HG03108 (cell line): ENCODE data around the gene DNAH2.
"Not testable (repeated sequence)": the region's sequence is repeated elsewhere in the genome, so short reads cannot be mapped to it uniquely, and the experiment has no call there.

Experiments
- ATAC-seq: cut with Tn5 transposase; IDR thresholded peaks from one replicate; pipeline ENCODE4 v1.9.1; 2021; ENCODE audit warnings: moderate library complexity; ENCODE audit not compliant: unreplicated experiment

Gene DNAH2

GRCh38 chr17:7767405-7768021 is 50.0 kb downstream of the DNAH2 start:
- ATAC-seq = no peak

DNA sequence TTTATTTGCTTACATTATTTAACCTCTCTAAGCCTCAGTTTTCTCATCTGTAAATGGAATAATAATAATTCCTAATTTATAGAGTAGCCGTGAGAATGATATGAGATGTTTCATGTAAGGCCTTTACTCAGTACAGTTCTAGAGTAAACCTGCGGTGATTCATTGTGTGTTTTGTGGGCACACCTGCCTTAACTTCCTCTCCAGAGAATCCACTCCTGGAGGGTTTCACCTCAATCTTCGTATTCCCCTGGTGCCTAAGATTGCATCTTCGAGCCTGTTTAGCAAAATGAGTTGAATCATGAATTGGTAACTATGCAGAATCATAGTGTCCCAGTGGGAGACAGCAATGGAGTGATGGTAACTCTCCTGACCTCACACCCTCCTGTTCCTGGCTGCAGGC is 52.3 kb downstream of the DNAH2 start:
- ATAC-seq = no peak

- ATAC-seq = no peak
Measured at GRCh38 chr17:7774055-7774521, 56.5 kb downstream of the DNAH2 start.

GRCh38 chr17:7775051-7775450 is 57.5 kb downstream of the DNAH2 start:
- ATAC-seq = no peak

GRCh38 chr17:7777017-7777416 is 59.5 kb downstream of the DNAH2 start:
- no peak for ATAC-seq

- no peak for ATAC-seq
Measured at GRCh38 chr17:7780736-7781135, 63.2 kb downstream of the DNAH2 start.

DNA sequence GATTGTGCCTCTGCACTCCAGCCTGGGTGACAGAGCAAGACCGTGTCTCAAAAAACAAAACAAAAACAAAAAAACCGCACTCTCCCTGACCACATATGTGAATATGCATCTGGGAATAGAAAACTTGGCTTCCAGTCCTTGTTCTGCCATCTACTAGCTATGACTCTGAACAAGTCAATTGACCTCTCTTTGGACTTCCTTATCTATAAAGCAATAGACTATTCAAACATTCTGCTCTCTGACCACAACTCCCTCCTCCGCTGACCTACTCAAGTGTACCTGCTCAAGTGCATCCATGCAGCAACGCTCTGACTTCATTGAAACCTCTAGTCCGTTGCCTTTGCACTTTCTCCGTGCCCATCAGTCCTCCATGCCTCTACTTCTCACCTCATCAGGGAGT is 63.9 kb downstream of the DNAH2 start:
- no peak for ATAC-seq

DNA sequence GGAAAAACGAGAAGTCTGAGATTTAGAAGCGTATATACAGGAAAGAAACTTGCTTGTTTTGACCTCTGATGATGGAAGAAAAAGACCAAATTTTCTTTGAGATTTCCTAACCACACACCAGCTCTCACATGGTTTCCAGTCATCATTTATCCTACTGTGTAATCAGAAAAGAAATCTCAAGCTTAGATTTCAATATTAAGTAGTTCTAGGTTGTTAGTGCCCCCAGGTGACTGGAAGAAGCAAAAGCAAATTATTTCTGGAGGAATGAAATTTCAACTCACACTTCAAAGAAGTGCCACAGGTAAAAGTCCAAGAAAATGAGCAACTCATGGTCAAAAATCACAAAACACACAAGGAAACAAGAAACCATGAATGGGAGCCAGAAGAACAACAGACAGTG is 64.7 kb downstream of the DNAH2 start:
- no peak for ATAC-seq

DNA sequence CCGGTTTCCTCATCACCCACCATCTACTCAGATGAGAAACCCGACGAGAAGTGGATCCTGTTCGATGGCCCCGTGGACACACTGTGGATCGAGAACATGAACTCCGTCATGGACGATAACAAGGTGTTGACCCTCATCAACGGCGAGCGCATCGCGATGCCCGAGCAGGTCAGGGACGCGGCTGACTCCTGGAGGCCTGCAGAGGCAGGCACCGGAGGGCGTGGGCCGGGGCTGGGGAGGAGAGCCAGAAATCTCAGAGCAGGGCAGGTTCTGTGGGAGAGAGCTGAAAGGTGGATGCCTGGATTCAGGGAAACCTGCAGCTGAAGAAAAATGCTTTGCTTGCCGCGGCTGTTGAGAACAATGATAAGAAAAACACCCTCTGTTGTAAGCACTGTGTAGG is 69.3 kb downstream of the DNAH2 start:
- ATAC-seq = no peak

DNA sequence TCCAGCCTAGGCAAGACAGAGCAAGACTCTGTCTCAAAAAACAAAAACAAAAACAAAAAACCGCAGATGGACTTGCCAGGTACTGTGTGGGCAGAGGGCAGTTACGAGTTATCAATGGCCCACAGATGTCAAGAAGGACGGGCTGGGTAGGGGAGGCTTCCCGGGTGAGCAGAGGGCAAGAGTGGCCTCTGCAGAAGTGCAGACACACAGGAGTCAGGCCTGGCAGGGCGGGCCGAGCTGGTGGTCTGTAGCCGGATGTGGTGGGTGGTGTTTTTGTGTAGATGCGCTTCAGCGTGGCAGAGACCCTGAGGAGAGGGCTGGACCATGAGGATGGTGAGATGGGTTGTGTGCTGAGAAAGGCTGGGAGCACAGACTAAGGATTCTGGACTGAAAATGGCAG is 71.6 kb downstream of the DNAH2 start:
- ATAC-seq = no peak

DNA sequence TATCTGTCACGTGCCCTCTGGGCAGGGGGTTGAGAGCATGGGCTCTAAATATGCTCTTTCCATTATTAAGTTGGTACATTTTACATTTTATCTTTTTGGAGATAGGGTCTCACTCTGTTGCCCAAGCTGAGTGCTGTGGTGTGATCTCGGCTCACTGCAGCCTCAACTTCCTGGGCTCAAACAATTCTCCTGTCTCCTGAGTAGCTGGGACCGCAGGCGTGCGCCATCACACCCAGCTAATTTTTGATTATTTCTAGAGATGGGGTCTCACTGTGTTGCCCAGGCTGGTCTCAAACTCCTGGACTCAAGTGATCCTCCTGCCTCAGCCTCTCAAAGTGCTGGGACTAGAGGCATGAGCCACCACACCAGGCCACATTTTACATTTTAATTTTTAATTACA is 72.6 kb downstream of the DNAH2 start:
- ATAC-seq = no peak

- ATAC-seq = no peak
Measured at GRCh38 chr17:7792611-7793010, 75.1 kb downstream of the DNAH2 start.

DNA sequence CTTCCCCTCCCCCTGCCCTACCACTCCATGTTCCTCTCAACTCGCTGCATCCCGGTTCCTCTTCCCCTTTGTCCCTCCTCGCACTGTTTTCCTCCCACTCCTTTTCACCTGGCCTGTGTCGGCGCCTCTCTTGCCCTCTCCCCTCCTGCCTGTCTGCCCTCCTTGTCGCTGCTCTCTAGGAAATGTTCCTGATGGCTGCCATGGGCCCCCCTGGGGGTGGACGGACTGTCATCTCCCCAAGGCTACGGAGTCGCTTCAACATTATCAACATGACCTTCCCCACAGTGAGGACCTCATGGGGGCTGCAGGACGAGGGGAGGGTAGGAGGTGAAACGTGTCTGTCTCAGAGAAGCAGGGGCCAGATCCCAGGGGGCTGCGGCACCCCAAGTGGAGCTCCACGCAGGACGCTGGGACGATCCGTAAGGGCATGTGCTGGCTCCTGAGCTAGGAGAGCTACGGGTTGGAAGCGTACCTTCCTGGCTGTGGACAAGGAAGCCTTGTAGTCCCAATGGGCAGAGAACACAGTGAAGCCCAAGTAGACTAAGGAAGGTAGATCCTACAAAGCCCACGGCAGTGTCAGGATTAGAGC is 76.6 kb downstream of the DNAH2 start:
- ATAC-seq = no peak

GRCh38 chr17:7797976-7798375 is 80.4 kb downstream of the DNAH2 start:
- no peak for ATAC-seq

DNA sequence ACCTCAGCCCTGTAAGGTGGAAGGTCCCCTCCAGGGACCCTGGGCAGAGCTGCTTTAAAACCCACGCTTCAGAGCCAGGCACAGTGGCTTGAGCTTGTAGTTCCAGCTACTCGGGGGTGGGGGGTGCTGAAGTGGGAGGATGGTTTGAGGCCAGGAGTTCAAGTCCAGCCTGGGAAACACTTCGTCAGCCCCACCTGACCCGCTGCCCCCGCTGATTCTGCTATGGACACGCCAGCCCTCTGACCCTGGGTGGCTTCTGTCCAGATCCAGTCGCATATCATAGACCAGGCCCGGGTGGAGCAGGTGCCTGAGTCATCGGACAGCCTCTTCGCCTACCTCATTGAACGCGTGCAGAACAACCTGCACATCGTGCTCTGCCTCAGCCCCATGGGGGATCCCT is 81.3 kb downstream of the DNAH2 start:
- no peak for ATAC-seq

GRCh38 chr17:7803981-7804380 is 86.4 kb downstream of the DNAH2 start:
- no peak for ATAC-seq

- no peak for ATAC-seq
Measured at GRCh38 chr17:7806587-7806986, 89.0 kb downstream of the DNAH2 start.

DNA sequence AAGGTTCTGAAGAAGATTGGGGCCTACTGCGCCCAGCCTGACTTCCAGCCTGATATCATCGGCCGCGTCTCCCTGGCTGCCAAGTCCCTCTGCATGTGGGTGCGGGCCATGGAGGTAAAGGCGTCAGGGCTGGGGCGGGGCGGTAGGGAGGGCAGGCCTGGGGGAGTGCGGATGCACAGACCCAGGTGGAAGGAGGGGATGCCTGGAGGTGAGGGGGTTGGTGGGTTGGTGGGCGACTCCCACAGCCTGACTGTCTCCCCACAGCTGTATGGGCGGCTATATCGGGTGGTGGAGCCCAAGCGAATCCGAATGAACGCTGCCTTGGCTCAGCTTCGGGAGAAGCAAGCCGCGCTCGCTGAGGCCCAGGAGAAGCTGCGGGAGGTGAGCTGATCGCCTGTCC is 89.7 kb downstream of the DNAH2 start:
- no peak for ATAC-seq

- no peak for ATAC-seq
Measured at GRCh38 chr17:7809086-7809790, 91.7 kb downstream of the DNAH2 start.

DNA sequence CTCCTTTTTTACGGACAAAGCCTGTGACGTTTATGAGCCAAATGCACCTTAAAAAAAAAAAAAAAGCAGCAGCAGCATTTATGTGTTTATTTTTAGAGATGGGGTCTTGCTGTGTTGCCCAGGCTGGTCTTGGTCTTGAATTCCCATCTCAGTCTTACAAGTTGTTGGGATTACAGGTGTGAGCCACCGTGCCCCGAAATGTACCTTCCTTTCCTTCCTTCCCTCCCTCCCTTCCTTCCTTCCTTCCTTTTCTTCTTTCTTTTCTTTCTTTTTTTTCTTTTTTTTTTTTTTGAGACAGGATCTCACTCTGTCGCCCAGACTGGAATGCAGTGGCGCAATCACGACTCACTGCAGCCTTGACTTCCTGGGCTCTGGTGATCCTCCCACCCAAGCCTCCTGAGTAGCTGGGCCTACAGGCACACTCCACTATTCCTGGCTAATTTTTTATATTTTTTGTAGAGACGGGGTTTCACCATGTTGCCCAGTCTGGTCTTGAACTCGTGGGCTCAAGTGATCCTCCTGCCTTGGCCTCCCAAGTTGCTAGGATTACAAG is 92.3 kb downstream of the DNAH2 start:
- ATAC-seq = not testable (repeated sequence)

DNA sequence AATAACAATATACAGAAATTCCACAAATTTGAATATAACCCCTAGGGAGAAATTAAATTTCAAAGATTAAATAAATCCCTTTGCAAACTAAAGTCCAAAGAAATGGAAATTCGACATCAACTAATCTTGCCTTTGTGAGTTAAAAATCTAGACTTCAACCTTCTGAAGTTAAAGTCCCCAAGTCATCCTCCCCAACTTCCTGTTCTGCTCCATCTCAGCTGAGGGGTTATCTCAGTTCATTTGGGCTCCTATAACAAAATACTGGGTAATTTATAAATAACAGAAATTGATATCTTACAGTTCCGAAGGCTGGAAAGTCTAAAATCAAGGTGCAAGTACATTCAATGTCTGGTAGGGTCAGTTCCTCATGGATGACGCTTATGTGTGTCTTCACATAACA is 93.7 kb downstream of the DNAH2 start:
- no peak for ATAC-seq

DNA sequence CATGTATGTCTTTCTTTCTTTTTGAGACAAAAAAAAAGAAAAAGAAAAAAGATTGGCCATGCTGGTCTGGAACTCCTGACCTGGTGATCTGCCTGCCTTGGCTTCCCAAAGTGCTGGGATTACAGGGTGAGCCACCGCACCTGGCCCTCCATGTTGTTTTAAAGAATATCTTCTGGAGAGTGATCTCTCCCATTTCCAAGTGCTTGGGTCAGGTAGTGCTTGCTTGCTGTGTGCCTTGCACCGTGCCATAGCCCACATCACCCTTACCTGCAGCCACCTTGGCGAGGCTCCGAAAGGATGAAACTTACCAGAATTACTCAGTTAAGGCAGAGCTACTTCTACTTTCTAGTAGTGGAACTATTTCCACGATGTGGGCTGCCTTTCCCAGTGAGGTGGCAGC is 97.4 kb downstream of the DNAH2 start:
- ATAC-seq = no peak
